Hepatic stellate cell (primary cell): Measurements from ENCODE around the gene SYNE4.
A peak's percentile ranks its signal among the peaks of the same experiment; 100 is the strongest.
"Not testable (repeated sequence)": the region's sequence is repeated elsewhere in the genome, so short reads cannot be mapped to it uniquely, and the experiment has no call there.

Source experiments
- DNase-seq: peaks from one replicate; pipeline ENCODE4 v3.0.0; 2011; ENCODE audit warnings: low spot score

The SYNE4 gene

GRCh38 chr19:35990156-35990555, 18.5 kb downstream of the SYNE4 start:
- no peak for DNase-seq

GRCh38 chr19:35988824-35989223, 19.8 kb downstream of the SYNE4 start:
- DNase-seq = no peak

GRCh38 chr19:35987571-35987896, 21.1 kb downstream of the SYNE4 start:
- DNase-seq = no peak

GRCh38 chr19:35986664-35987570, 21.7 kb downstream of the SYNE4 start:
- DNase-seq = no peak

- no peak for DNase-seq
Observed at GRCh38 chr19:35986111-35986510, 22.5 kb downstream of the SYNE4 start.

GRCh38 chr19:35983177-35983576, 25.4 kb downstream of the SYNE4 start:
- DNase-seq = no peak

DNA sequence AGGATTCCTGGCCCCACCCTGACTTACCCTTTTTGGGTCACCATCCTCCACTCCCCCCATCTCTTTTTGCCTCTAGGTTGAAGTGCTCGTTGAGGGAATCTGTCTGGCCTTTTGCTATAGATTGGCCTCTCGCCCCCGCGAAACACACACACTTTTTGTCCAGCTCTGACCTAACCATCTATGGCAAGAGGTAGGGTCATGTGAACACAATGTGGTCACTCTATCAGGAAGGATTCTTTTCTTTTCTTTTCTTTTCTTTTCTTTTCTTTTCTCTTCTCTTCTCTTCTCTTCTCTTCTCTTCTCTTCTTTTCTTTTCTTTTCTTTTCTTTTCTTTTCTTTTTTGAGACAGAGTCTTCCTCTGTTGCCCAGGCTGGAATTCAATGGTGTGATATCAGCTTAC, 27.6 kb downstream of the SYNE4 start:
- not testable (repeated sequence) for DNase-seq

GRCh38 chr19:35978832-35979365, 29.7 kb downstream of the SYNE4 start:
- DNase-seq = no peak

GRCh38 chr19:35978271-35978670, 30.3 kb downstream of the SYNE4 start:
- no peak for DNase-seq

- no peak for DNase-seq
Observed at GRCh38 chr19:35977446-35978222, 31.0 kb downstream of the SYNE4 start.

DNA sequence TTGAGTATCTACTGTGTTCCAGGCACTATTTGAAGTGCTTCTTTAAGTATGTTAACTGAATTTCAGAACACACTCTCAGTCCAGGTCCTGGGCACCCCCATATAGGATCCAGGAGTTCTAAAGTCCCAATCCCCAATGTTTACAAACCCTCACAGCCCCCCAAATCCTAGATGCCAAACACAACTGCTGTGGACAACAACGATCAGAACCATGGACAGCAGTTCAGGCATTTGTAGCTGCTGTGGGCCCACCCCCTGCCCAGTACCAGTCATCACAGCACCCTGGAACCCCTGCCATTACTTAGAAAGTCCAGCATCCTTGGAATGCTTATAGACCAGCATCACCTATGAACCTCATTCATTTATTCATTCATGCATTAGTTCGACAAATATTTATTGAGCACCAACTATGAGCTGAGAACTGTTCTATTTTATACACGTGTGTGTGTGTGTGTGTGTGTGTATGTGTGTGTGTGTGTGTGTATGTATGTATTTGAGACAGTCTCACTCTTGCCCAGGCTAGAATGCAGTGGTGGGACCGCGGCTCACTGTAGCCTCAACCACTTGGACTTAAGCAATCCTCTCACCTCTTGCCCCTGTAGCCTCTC, 32.9 kb downstream of the SYNE4 start:
- DNase-seq = peak; percentile 50

- DNase-seq = no peak
Observed at GRCh38 chr19:35973487-35973886, 35.1 kb downstream of the SYNE4 start.

GRCh38 chr19:35966771-35967170, 41.8 kb downstream of the SYNE4 start:
- no peak for DNase-seq

DNA sequence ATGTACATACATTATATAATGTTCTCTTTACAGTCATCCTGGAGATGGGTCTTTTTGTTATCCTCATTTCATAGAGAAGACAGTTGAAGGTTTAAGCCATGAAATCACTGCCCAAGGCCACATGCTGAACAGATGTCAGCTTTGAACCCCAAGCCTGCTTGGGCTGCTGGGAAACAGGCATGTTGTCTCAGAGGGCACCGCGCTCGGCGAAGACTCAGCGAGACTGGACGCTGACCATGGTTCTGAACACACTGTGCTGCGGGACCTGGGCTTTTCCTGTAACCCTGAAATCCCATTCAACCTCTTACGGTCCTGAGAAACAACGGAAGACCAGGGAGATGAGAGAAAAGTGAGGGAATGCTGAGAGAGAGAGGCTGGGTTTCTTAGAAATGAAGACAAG, 45.1 kb downstream of the SYNE4 start:
- DNase-seq = peak; percentile 56

GRCh38 chr19:35960432-35960972, 48.1 kb downstream of the SYNE4 start:
- no peak for DNase-seq

- no peak for DNase-seq
Observed at GRCh38 chr19:35959968-35960320, 48.7 kb downstream of the SYNE4 start.

DNA sequence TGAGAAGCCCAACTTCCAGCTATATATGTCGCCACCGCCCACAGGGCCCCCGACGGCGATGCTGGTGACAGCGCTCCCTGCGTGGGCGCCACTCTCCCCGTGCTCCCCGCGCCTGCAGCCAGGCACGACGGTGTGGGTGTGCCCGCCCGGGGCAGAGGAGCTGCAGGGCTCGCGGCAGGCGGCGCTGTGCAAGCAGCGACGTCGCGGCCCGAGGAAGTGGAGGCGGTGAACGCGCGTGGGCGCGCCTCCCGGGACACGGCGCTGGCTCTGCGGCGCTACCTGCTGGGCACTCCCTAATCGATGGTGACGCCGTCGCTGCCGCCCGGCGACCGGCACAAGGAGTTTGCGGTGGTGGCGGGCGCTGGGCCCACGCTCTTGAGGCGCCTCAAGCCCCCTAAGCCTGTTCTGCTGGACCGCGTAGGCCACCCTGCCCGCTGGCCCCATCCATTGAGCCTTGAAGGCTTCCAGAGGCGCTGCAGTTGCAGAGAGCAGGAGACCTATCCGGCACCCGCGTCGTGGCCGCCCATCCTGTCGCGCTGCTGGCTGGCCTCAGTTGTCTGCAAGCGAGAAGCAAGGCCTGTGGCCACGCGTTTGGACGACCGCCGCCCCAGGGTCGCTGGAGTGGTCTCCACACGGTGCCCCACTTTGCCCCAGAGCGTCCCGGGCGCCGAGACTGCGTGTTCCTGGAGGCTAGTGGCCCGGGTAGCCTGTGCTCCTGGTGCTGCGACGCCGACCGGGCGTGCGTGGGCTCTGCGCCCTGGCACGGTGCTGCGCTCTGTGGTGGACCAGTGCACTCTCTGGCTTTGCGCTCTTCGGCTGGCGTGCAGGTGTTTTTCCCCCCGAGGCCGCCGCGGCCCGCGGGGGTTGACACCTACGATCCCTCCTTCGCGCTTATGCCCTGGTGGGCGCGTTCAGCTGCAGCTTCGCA, 49.3 kb downstream of the SYNE4 start:
- DNase-seq = no peak

GRCh38 chr19:35958660-35959039, 50.0 kb downstream of the SYNE4 start:
- no peak for DNase-seq

- DNase-seq = not testable (repeated sequence)
Observed at GRCh38 chr19:35957411-35957810, 51.2 kb downstream of the SYNE4 start.

DNA sequence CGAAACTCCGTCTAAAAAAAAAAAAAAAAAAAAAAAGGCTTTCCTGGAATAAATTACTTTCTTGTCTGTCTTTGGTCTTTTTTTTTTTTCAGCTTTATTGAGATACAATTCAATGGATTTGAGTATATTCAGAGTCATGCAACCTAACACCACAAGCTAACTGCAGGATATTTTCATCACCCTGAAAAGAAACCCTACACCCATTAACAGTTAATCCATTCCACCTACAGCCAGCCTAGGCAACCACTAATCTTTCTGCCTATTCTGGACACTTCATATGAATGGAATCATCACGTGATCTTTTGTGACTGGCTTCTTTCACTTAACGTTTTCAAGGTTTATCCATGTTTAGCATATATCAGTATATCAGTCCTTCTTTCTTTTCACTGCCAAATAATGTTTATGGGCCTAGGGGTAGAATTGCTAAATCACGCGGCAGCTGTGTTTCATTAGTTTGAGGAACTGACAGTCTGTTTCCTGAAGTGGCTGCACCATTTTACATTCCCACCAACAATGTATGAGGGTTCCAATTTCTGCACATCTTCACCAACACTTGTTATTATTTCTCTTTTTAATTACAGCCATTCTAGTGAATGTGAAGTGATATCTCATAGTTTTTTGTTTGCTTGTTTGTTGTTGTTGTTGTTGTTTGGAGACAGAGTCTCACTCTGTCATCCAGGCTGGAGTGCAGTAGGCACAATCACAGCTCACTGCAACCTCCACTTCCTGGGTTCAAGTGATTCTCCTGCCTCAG, 52.6 kb downstream of the SYNE4 start:
- no peak for DNase-seq
